ENCODE results near the gene CLECL1.
A peak's percentile ranks its signal among the peaks of the same experiment; 100 is the strongest.
"Not testable (repeated sequence)": the region's sequence is repeated elsewhere in the genome, so short reads cannot be mapped to it uniquely, and the experiment has no call there.

CLECL1 gene

DNA sequence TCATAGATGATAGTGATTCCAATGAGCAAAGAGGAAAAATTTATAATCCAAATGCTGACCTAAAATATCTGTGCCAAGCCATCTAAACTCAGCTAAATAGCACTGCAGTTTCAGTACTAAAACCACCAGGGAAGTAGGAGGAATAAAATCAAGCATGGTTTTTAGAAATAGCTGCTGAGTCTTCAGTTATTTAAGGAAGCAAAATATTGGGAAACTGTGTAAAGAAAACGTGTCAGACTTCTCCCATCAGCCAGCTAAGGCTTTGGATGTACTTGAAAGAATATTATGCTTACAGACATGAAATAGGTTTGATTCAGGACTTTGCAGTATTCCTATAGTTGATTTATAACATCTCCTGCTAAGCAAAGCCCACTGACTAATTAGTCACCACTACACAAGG lies 38.7 kb downstream of the CLECL1 start:
- DNase-seq = no peak

DNA sequence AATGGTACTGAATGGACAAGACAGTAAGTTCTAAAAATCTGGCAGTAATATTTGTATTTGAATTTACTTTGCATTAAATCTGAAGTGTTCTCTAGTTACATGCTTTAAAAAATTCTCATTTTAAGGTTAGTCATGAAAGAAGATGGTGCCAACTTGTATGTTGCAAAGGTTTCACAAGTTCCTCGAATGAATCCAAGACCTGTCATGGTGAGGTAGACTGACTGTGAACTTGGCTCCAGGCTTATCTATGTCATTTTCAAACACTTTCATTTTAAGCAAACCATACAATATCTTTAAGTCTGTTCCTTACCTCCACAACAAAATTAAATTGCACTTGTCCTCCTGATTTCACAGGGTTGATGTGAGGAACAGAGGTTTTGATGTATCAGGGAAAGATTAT lies 40.0 kb downstream of the CLECL1 start:
- DNase-seq = no peak

DNA sequence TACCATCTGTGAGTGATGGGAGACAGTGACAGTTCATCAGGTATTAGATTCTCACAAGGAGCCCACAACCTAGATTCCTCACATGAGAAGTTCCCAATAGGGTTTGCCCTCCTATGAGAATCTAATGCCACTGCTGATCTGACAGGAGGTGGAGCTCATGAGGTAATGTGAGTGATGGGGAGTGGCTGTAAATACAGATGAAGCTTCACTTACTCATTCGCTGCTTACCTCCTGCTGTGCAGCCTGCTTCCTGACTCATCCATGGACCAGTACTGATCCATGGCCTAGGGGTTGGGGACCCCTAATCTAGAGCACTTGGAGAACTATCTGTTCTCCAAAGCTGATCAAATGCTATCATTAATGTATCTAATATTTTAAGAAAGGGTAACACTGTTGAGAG lies 45.7 kb downstream of the CLECL1 start:
- DNase-seq = peak; percentile 49

DNA sequence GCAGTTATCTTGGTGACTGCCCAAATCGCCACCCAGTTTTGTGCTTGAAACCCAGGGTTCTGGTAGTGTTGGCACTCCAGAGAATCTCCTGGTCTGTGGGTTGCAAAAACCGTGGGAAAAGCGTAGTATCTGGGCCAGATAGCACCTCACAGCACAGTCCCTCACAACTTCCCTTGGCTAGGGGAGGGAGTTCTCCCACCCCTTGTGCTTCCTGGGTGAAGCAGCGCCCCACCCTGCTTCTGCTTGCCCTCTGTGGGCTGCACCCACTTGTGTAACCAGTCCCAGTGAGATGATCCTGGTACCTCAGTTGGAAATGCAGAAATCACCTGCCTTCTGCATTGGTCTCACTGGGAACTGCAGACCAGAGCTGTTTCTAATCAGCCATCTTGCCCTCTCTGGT lies 47.0 kb downstream of the CLECL1 start:
- DNase-seq = no peak

DNA sequence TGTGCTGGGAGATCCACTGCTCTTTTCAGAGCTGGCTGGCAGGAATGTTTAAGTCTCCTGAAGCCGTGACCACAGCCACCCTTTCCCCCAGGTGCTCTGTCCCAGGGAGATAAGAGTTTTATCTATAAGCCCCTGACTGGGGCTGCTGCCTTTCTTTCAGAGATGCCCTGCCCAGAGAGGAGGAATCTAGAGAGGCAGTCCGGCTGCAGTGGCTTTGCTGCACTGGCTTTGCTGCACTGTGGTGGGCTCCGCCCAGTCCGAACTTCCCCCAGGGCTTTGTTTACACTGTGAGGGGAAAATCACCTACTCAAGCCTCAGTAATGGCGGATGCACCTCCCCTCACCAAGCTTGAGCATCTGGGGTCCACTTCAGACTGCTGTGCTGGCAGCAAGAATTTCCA lies 47.5 kb downstream of the CLECL1 start:
- not testable (repeated sequence) for DNase-seq

DNA sequence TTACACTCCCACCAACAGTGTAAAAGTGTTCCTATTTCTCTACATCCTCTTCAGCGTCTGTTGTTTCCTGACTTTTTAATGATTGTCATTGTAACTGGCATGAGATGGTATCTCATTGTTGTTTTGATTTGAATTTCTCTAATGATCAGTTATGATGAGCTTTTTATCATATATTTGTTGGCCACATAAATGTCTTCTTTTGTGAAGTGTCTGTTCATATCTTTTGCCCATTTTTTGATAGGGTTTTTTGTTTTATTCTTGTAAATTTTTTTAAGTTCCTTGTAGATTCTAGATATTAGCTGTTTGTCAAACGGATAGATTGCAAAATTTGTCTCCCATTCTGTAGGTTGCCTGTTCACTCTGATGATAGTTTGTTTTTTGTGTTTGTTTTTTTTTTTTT lies 49.9 kb downstream of the CLECL1 start:
- DNase-seq = not testable (repeated sequence)

DNA sequence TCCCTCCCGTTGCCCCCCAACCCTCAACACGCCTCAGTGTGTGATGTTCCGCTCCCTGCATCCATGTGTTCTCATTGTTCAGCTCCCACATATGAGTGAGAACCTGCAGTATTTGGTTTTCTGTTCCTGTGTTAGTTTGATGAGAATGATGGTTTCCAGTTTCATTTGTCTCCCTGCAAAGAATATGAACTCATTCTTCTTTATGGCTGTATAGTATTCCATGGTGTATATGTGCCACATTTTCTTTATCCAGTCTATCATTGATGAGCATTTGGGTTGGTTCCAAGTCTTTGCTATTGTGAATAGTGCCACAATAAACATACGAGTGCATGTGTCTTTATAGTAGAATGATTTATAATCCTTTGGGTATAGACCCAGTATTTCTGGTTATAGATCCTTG lies 50.4 kb downstream of the CLECL1 start:
- DNase-seq = not testable (repeated sequence)

DNA sequence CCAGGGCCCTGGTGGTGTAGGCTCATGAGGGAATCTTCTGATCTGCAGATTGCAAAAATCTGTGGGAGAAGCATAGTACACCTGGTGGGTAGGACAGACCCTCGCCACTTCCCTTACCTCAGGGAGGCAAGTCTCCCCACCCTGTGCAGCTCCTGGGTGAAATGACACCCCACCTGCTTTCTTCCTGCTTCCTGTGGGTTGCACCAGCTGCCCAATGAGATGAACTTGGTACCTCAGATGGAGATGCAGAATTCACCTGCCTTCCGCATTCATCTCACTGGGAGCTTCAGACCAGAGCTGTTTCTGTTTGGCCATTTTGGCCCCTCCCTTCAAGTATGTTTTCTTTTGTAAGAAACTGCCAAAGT lies 58.7 kb downstream of the CLECL1 start:
- no peak for DNase-seq

DNA sequence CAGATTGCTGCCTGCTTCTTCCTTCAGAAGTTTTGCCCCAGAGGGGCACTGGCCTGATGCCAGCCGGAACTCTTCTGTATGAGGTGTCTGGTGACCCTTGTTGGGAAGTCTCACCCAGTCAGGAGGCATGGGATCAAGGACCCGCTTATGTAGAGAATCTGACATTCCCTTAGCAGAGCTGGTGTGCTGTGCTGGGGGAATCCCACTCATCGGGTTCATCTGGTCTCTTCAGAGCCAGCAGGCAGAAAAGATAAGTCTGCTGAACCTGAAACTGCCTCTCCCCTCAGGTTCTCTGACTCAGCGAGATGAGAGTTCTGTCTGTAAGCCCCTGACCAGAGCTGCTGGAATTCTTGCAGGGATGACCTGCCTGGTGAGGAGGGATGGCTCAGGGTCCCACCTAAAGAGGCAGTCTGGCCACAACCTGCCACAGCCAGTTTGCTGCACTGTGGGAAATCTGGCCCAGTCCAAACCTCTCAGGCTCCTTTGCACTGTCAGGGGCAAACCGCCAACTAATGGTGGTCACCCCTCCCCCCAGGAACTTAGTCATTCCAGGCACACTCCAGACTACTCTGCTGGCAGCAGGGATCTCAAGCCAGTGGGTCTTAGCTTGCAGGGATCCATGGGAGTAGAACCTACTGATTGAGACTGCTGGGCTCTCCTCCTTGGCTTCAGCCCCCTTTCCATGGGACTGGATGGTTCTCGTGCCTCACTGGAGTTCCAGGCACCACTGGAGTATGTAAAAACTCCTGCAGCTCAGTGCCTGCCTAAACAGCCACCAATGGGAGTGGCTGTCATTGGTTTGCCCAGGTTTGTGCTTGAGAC lies 59.3 kb downstream of the CLECL1 start:
- DNase-seq = peak; percentile 93

All from fibroblast of skin of abdomen (primary cell).